D341Med (cell line): ENCODE results near the gene SPATS1.
"Not testable (repeated sequence)": the region's sequence is repeated elsewhere in the genome, so short reads cannot be mapped to it uniquely, and the experiment has no call there.

Source experiments
- DNase-seq: peaks from one replicate; pipeline ENCODE4 v3.0.0; 2012; ENCODE audit warnings: low spot score

The SPATS1 gene

GRCh38 chr6:44311767-44312166 is 30.7 kb upstream of the SPATS1 start:
- DNase-seq = no peak

- DNase-seq = peak; percentile 93
Measured at GRCh38 chr6:44312901-44313788, 29.3 kb upstream of the SPATS1 start, which contains the start of gene AARS2. TSS of gene AARS2 (minus strand) at chr6:44313347. CDS start at chr6:44313323, 24 bp downstream.

GRCh38 chr6:44314657-44315056 is 27.8 kb upstream of the SPATS1 start:
- DNase-seq = not testable (repeated sequence)

- no peak for DNase-seq
Measured at GRCh38 chr6:44315516-44315915, 26.9 kb upstream of the SPATS1 start.

- no peak for DNase-seq
Measured at GRCh38 chr6:44315951-44316350, 26.5 kb upstream of the SPATS1 start.

- DNase-seq = no peak
Measured at GRCh38 chr6:44316481-44316880, 26.0 kb upstream of the SPATS1 start.

GRCh38 chr6:44317136-44317631 is 25.3 kb upstream of the SPATS1 start:
- DNase-seq = not testable (repeated sequence)

GRCh38 chr6:44321210-44321609 is 21.2 kb upstream of the SPATS1 start:
- no peak for DNase-seq

GRCh38 chr6:44327096-44327495 is 15.4 kb upstream of the SPATS1 start:
- no peak for DNase-seq

- DNase-seq = no peak
Measured at GRCh38 chr6:44327760-44328159, 14.7 kb upstream of the SPATS1 start.

GRCh38 chr6:44328203-44328602 is 14.2 kb upstream of the SPATS1 start:
- not testable (repeated sequence) for DNase-seq

GRCh38 chr6:44329858-44330257 is 12.6 kb upstream of the SPATS1 start:
- DNase-seq = no peak

GRCh38 chr6:44332585-44332984 is 9.9 kb upstream of the SPATS1 start:
- DNase-seq = no peak

- no peak for DNase-seq
Measured at GRCh38 chr6:44333273-44333919, 9.1 kb upstream of the SPATS1 start.

- no peak for DNase-seq
Measured at GRCh38 chr6:44333942-44334341, 8.5 kb upstream of the SPATS1 start.

GRCh38 chr6:44335631-44336030 is 6.8 kb upstream of the SPATS1 start:
- no peak for DNase-seq

- peak; percentile 79 for DNase-seq
Measured at GRCh38 chr6:44338228-44339122, 4.0 kb upstream of the SPATS1 start.

GRCh38 chr6:44339301-44339700 is 3.1 kb upstream of the SPATS1 start:
- DNase-seq = no peak

- DNase-seq = no peak
Measured at GRCh38 chr6:44339763-44340625, 2.5 kb upstream of the SPATS1 start.

- DNase-seq = no peak
Measured at GRCh38 chr6:44341095-44341890, 1.2 kb upstream of the SPATS1 start.
